CD4-positive, alpha-beta T cell (primary cell): ENCODE measurements around the gene CALHM6. TPM values are rescaled to one million over a fixed set of nuclear protein-coding genes. Genes with fewer than 3 reads are reported as not detected.

ENCODE experiments used
- ATAC-seq: fragments of 200-7000 bp; cut with Tn5 transposase; one replicate; pipeline ENCODE4 v1.10.0; 2022; ENCODE audit warnings: mild to moderate bottlenecking; ENCODE audit not compliant: poor library complexity
- CTCF ChIA-PET: fragments of 350-600 bp; sonication (Branson Sonifier 250); formaldehyde crosslinking; loops from one replicate; lab custom pipeline; 2021; ENCODE audit warnings: antibody characterized with exemption, inconsistent platforms; lab: Charles Lee
- POLR2A ChIA-PET: fragments of 350-600 bp; sonication (Branson Sonifier 250); formaldehyde crosslinking; loops from one replicate; lab custom pipeline; 2021; ENCODE audit warnings: antibody characterized with exemption, inconsistent platforms; lab: Charles Lee
- DNase-seq, 14 experiments: peaks; one replicate each; pipeline ENCODE4 v3.0.0-alpha.2; 2013 to 2020; ENCODE audit warnings: mixed read lengths in 2 of 14
- H3K27ac ChIP-seq, 2 donors: one replicate each; pipeline versions ENCODE4 v1.5.1 to v1.7.0; 2013; ENCODE audit warnings: low read length in 2 of 2, low read depth in 1 of 2, mild to moderate bottlenecking in 1 of 2
- H3K27me3 ChIP-seq, 2 experiments: 1 replicate in 1 of 2; 2 replicates in 1 of 2; pipeline versions ENCODE4 v1.6.1 to v1.7.0; 2013; ENCODE audit warnings: low read length in 2 of 2, control low read depth in 1 of 2, mild to moderate bottlenecking in 1 of 2, moderate library complexity in 1 of 2; ENCODE audit not compliant: insufficient read depth in 2 of 2, control insufficient read depth in 1 of 2
- H3K36me3 ChIP-seq: one replicate; pipeline ENCODE4 v1.6.1; 2013; ENCODE audit warnings: low read length, control low read depth; ENCODE audit not compliant: insufficient read depth
- H3K4me1 ChIP-seq: one replicate; pipeline ENCODE4 v1.6.1; 2013; ENCODE audit warnings: low read length, control low read depth; ENCODE audit not compliant: insufficient read depth
- H3K4me3 ChIP-seq: one replicate; pipeline ENCODE4 v1.5.1; 2013; ENCODE audit warnings: mild to moderate bottlenecking, low read length, moderate library complexity
- H3K9me3 ChIP-seq, 2 experiments: 1 replicate in 1 of 2; 2 replicates in 1 of 2; pipeline versions ENCODE4 v1.6.1 to v1.7.0; 2013; ENCODE audit warnings: low read length in 2 of 2, mild to moderate bottlenecking in 2 of 2, control low read depth in 1 of 2, moderate library complexity in 1 of 2; ENCODE audit not compliant: control insufficient read depth in 1 of 2, insufficient read depth in 1 of 2
- H3K27ac Mint-ChIP-seq: one replicate; pipeline ENCODE4 v1.8.0; 2020; ENCODE audit warnings: mixed read lengths
- H3K27me3 Mint-ChIP-seq: one replicate; pipeline ENCODE4 v1.8.0; 2021; ENCODE audit warnings: mixed read lengths
- H3K36me3 Mint-ChIP-seq: one replicate; pipeline ENCODE4 v1.8.0; 2021; ENCODE audit warnings: low read depth, mixed read lengths
- H3K4me1 Mint-ChIP-seq: one replicate; pipeline ENCODE4 v1.8.0; 2021; ENCODE audit warnings: low read depth, mixed read lengths
- H3K4me3 Mint-ChIP-seq: one replicate; pipeline ENCODE4 v1.8.0; 2020; ENCODE audit warnings: mild to moderate bottlenecking, mixed read lengths
- H3K9me3 Mint-ChIP-seq: one replicate; pipeline ENCODE4 v1.8.0; 2020; ENCODE audit warnings: mixed read lengths
- CTCF ChIP-seq: fragments of 200-600 bp; IDR thresholded peaks from one replicate; pipeline ENCODE4 v1.8.0; 2022; ENCODE audit warnings: antibody characterized with exemption, mild to moderate bottlenecking
- intact Hi-C, 2 experiments: fragments of 100-400 bp; cut with DNase I in 1 of 2; cut with micrococcal nuclease in 1 of 2; formaldehyde crosslinking; loops; one replicate each; pipeline versions ENCODE4 v1.15.1 to v1.9.0; 2023 to 2025; cut with DNase I, micrococcal nuclease
- total RNA-seq, 174 experiments: library from RNA in 2 of 174; stranded (reverse) in 2 of 174; gene quantifications; one replicate each; pipeline ENCODE4 v1.2.3 and lab custom pipeline; 2021 to 2026

Gene CALHM6
- total RNA-seq, 2 experiments from 2014 or later: 3.0 to 3.1 TPM

GRCh38 chr6:116468293-116468692, 7.1 kb downstream of the CALHM6 start:
- Histone ChIP-seq H3K4me3 (no peak overlapping the region), H3K36me3 (no peaks in the 10 kb centered on the region), H3K27me3 (no peaks in the 10 kb centered on the region), H3K9me3 (no peaks in the 10 kb centered on the region), H3K27ac (no peak overlapping the region), H3K4me1 (peaks cover 18% of the 10 kb centered on the region)
- TF ChIP-seq CTCF: no peak
- H3K27me3 Mint-ChIP-seq: peaks cover 5% of the 10 kb centered on the region
- no peaks in the 10 kb centered on the region for H3K36me3 Mint-ChIP-seq
- ATAC-seq (no peak), DNase-seq (no peak)
- H3K4me3 Mint-ChIP-seq: no peak overlapping the region
- H3K9me3 Mint-ChIP-seq: no peaks in the 10 kb centered on the region
- no peak overlapping the region for H3K27ac Mint-ChIP-seq
- peaks cover 24% of the 10 kb centered on the region for H3K4me1 Mint-ChIP-seq
- ChIA-PET CTCF (no interaction called here), POLR2A (no interaction called here)
- intact Hi-C loops: no loop called here

- POLR2A ChIA-PET: interaction anchor here (0.7 kb wide), 1 partner anchor 100 kb away, joined by 3 read pairs; no protein-coding TSS in a partner anchor
Measured at GRCh38 chr6:116471531-116471930, 10.4 kb downstream of the CALHM6 start.

GRCh38 chr6:116472706-116473105, 11.5 kb downstream of the CALHM6 start:
- intact Hi-C loops: no loop called here
- Histone ChIP-seq H3K4me1 (peaks cover 2% of the 10 kb centered on the region), H3K27ac (no peak overlapping the region), H3K9me3 (no peaks in the 10 kb centered on the region), H3K27me3 (no peaks in the 10 kb centered on the region), H3K36me3 (no peaks in the 10 kb centered on the region), H3K4me3 (no peak overlapping the region)
- H3K27me3 Mint-ChIP-seq: no peaks in the 10 kb centered on the region
- no peaks in the 10 kb centered on the region for H3K9me3 Mint-ChIP-seq
- DNase-seq: no peak
- ChIA-PET POLR2A (no interaction called here), CTCF (no interaction called here)
- no peak overlapping the region for H3K27ac Mint-ChIP-seq
- ATAC-seq: no peak
- no peak for TF ChIP-seq CTCF
- peaks cover 20% of the 10 kb centered on the region for H3K4me1 Mint-ChIP-seq
- no peak overlapping the region for H3K4me3 Mint-ChIP-seq
- H3K36me3 Mint-ChIP-seq: no peaks in the 10 kb centered on the region

More at GRCh38 chr6:116471531-116471930, 10.4 kb downstream of the CALHM6 start:
- no peak for TF ChIP-seq CTCF
- intact Hi-C loops: no loop called here
- no peaks in the 10 kb centered on the region for H3K9me3 ChIP-seq
- CTCF ChIA-PET: no interaction called here
- ATAC-seq (no peak), DNase-seq (no peak)
- peaks cover 9% of the 10 kb centered on the region for H3K4me1 ChIP-seq
- H3K9me3 Mint-ChIP-seq: no peaks in the 10 kb centered on the region
- H3K27me3 Mint-ChIP-seq: peaks cover 4% of the 10 kb centered on the region
- no peaks in the 10 kb centered on the region for H3K36me3 Mint-ChIP-seq
- no peak overlapping the region for H3K27ac ChIP-seq
- no peaks in the 10 kb centered on the region for H3K36me3 ChIP-seq
- H3K4me1 Mint-ChIP-seq: peaks cover 30% of the 10 kb centered on the region
- H3K4me3 ChIP-seq: no peak overlapping the region
- H3K27ac Mint-ChIP-seq: no peak overlapping the region
- H3K4me3 Mint-ChIP-seq: no peak overlapping the region
- no peaks in the 10 kb centered on the region for H3K27me3 ChIP-seq
